Measurements from ENCODE around the gene KRT222.

KRT222 gene

DNA sequence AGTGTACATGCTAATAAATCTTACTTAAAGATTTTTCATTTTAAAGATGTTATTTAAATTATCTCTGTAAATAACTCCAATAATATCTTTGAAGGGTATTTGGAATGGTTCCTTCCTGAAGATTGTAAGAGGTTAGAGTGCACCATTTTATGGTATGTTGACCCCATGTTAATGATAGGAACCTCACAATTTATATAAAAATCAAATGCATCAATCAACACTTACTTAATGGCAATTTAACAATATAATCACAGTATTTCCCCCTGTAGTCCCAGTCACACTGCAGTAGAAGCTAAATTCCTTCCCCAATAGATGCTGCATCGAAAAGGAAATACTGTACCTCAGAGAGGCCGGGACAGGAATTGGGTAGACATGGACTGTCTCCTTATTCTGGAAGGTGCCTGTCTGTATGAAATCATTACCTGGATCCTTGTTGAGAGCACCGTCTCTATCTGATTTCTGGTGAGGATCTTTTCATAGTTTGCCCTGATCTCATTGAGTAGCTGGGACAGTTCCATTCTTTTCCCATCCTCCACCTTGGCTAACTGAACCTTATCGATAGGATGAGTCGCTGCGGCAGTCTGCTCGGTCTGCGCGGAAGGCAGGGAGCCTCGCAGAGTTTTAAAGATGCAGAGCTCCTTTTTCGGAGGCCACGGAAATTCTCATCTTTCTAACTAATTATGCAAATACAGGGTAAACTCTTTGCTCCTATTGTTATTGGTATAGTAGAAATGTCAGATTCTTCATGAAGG is at the start of gene KRT222:
Gene KRT222, minus strand, starts transcription at position 596 of the 752 bp plus-strand sequence. Its CDS starts 78 bp downstream, at position 518.
- DNase-seq (ENCODE audit: low read depth in 2 of 2): no peak

DNA sequence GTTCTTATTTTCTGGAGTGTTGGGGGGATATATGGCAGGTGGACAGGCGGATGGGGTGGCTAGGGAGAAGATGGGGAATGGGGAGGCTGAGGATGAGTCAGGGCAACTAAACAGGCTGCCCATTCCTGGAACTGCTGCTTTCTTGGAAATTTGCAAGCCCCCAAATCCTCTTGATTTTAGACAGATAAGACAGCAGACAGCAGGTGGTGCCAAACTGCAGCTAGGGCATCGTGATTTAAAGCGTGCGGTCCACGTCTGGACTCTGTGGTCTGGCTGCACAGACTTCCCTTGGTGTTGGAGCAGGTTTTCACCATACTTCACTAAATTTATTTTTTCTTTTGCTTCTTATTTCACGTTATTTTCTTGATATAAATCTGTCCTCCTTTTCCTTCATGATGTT is 49.5 kb upstream of the KRT222 start:
- no peak for DNase-seq (ENCODE audit: low read depth in 2 of 2)

DNA sequence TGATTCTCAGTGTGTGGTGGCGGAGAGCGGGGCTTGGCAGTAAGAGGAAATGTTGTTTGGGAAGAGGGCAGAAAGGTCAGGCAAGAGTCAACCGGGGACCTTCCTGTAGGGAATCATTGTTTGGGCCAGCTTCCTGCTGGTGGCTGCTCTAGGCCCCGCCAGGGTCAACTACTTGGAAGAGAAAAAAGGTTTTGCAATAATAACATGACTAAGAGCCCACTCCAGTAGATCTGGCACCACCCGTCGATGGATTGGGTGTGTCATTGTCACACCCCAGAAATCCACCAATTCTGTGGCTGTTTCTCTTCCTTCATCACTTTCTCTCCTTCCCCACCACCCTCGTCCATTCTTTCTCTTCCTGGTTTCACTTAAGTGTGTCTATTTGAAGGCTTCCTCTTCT is 42.8 kb upstream of the KRT222 start:
- DNase-seq (ENCODE audit: low read depth in 2 of 2): no peak

DNA sequence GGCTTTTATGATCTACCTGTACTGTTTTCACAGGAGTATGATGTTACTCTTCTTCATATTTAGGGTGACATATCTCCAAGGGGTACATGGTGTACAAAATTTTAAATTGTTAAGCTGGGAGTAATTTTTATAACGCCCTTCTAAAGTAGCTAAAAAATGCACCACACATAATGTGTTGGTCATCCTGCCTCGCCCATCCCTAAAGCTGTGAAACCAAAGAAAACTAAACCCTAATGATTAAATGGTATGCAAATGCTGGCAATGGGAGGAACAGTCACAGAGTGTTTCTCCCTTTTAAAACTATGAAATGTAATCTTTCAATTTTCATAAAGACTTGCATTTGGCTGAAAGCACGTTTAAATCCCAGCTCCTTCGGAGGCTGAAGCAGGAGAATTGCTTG is 40.6 kb upstream of the KRT222 start:
- no peak for DNase-seq (ENCODE audit: low read depth in 2 of 2)

DNA sequence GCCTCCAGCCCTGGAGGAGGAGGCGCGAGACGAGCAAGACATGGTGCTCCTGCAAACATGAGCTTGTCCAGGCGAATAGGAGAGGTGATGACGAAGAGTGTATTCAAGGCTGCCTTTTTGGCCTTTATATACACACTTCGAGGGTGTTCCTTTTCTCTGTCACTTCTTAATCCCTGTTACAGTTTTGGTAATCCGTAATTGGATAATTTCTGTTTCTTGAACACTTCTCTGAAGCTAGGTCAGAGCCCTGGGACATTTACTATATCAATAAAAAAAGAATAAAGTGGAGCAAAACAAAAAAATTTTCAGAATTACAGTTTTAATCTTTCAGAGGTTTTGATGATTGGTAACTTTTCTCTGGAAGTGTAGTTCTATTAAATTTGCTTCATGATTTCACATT is 38.7 kb upstream of the KRT222 start, which contains the start of gene KRT24:
Gene KRT24, minus strand, starts transcription at position 101 of the 400 bp plus-strand sequence. Its CDS starts 59 bp downstream, at position 42.
- no peak for DNase-seq (ENCODE audit: low read depth in 2 of 2)

DNA sequence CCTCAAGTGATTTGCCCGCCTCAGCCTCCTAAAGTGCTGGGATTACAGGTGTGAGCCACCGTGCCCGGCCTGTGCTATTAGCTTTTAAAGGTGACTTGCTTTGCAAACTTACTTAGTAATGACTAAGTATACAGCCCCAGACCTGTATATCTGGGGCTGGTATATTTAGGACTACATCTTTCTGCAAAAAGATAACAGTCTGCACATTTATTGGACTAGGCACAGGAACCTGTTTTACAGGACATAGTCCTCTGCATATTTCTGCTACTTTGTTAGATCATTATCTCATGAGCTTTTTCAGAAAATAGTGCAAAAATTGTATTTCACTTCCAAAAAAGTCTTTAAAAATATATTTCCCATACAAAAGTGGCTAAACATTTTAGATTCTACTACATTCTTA is 37.3 kb upstream of the KRT222 start:
- no peak for DNase-seq (ENCODE audit: low read depth in 2 of 2)

DNA sequence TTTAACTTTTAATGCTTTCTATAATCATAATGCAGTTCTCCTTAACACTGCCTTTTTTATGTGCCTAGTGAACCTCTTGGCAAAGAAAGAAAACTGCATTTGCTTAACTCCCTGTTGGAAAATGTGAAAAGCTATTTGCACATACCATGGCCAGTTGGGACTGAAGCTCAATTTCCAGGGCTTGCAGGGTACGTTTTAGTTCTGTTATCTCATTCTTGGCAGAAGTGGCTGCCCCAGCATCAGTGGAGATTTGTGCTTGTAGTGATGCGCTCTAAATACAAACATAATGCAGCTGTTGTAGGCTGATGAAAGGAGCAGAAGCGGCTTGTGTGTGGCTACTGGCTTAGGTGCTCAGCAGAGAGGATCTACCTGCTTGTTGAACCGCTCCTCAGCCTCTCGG is 34.9 kb upstream of the KRT222 start:
- no peak for DNase-seq (ENCODE audit: low read depth in 2 of 2)

DNA sequence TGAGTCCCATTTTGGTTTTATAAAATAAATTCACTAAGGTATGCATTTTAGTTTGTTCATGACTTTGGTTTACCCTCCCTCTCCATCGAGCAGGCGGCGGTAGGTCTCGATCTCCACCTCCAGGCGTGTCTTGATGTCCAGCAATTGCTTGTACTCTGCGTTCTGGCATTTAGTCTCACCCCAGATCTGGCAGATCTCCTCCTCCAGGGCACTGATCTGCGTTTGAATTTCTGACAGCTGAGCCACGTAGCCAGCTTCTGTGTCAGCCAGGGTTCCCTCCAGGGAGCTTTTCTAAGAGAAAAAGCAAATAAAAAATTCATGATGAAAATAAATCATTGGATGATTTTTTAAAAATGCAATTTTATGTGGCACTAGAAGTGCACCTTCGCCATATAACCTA is 34.4 kb upstream of the KRT222 start:
- no peak for DNase-seq (ENCODE audit: low read depth in 2 of 2)

DNA sequence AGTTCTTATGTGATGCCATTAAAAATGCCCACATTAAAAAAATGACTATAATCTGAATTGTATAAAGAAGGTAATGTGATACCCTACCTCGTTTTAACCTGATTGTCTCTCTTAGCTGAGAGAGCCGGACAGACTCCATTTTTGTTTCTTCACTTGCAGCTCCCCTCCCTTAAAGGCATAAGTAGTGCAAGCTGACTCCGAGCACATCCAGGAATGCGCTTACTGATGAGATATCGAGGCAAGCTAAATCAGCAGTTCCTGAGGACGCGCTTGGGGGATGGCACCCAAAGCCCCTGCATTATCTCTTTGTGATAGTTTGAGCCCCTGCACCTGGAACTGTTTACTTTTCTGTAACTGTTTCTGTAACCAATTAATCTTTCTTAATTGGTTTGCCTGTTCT is 32.3 kb upstream of the KRT222 start:
- no peak for DNase-seq (ENCODE audit: low read depth in 2 of 2)

DNA sequence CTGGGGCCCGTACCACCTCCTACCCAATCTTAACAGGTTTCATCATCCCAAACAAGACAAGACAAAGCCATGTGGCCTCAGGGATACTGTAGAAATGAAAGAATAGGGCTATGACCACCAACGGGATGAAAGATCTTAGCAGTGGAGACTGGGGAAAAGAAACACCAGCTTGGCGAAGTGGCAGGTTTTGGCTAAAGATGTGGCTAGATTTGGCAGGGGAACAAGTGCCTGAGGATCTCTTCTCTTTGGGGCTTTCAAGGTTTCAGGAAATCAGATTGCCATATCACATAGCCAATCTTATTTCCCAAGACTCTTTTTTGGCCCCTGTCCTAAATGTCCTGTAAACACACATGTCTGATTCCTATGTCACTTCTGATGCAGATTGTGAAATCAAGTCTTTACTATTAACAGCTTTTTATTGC is 31.7 kb upstream of the KRT222 start:
- no peak for DNase-seq (ENCODE audit: low read depth in 2 of 2)

DNA sequence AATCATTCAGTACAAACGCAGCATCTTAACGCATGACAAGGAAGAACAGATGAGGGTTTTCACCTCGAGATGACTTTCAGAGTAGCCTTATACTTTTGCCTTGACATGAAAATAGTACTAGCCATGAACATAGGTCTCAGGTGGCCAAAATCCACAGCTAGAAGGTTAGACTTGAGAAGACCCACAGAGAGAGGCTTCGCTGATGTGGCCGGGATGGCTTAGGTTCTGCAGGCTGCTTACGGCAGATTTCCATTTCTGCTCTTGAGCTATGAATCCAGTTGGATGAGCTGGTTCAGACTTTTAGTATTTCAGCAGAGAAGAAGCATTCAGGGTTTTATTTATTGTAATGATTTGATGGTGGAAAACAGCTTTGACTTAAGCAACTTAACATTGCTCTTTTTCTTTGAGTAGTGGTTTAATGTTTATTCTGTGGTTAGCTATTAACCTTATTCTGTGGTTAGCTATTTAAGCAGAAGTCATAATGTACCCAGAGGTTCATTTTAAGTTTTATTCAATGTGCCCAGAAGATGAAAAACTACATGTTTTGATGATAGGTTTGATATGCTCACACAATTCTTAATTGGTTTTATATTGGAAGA is 31.0 kb upstream of the KRT222 start:
- no peak for DNase-seq (ENCODE audit: low read depth in 2 of 2)

DNA sequence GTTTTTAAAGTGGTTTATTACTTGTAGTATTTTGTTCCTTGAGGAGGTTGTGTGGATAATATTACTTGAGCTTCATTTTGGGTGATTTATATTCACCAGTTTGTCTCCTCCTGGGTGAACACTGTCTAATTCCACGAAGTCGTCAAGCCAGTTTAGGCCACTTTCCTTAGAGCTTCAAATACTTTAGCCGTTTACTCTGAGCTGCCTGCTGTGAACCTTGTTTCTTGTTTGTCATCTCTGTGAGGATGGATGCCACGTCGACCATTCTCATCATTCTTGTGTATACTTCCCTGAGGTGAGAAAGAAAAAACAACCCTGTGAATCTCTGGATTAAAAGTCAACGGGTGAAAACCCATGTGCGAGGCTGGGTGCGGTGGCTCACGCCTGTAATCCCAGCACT is 29.6 kb upstream of the KRT222 start:
- DNase-seq (ENCODE audit: low read depth in 2 of 2): no peak

DNA sequence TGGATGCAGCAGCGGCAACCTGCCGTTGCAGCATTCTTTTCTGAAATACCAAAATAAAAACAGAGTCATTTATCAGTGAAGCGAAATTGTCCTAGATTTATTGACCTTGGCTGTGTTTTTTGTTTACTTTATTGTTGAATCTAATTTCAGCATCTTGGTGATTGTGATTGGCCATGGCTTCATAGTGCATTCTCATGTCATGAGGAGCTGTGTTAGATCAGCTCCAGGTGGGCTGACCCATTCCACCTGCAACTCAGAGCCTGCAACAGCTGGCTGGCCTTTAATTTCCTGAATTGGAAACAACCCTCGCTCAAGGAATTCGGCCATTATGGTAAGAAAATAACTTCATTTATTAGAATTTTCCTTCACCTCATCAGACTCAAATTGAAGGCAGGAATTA is 22.1 kb upstream of the KRT222 start:
- no peak for DNase-seq (ENCODE audit: low read depth in 2 of 2)

DNA sequence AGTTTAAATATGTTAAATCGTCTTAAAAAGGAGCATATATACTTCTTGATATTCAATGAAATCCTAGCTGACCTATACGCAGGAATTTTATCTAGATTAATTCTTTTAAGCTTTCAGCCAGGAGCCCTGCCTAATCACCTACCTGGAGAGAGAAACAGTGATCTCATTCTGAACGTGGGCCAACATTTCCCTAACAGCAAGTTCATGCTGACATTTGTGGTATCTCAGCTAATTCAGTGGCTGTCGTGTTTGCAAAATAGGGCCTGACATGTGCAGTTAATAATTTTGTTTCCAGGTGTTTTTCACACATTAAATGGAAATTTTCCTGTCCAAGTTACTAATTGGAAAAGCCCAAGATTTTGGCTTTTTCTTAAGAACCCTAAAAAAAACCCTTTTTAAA is 21.2 kb upstream of the KRT222 start:
- DNase-seq (ENCODE audit: low read depth in 2 of 2): no peak

DNA sequence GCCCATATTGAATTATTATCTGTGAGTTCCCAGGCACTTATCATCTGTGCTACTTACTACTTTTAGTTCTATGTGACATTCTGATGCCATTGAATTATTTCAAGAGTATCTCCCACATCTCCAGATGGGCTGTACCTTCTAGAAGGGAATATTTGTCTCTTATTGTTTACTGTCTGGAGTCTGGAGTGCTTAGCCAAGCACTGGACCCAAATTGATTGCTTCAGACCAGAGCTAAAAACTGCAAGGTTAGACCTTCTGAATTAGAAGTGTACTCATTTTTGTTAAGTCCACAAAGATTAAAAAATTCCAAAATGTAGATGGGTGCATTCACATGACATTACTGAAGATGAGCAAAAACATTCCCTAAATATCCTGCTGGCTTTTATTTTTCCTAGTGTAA is 16.0 kb upstream of the KRT222 start:
- no peak for DNase-seq (ENCODE audit: low read depth in 2 of 2)

DNA sequence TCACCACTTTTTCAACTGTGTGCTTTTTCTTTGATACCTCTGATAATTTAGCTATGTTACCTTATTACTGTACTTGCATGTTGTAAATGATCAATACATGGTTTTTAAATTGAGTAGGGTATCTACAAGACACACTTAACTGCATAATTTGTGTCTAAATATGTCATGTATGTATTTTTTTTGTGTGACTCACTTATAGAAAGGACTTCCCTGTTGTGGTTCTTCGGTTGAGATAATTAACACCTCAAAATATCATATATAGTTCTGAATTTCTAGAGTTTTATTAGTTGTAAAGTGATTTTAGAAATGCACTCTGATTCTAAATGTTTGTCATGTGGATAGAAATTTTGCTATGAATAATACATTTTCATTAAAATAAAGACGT is 14.5 kb upstream of the KRT222 start:
- DNase-seq (ENCODE audit: low read depth in 2 of 2): no peak

DNA sequence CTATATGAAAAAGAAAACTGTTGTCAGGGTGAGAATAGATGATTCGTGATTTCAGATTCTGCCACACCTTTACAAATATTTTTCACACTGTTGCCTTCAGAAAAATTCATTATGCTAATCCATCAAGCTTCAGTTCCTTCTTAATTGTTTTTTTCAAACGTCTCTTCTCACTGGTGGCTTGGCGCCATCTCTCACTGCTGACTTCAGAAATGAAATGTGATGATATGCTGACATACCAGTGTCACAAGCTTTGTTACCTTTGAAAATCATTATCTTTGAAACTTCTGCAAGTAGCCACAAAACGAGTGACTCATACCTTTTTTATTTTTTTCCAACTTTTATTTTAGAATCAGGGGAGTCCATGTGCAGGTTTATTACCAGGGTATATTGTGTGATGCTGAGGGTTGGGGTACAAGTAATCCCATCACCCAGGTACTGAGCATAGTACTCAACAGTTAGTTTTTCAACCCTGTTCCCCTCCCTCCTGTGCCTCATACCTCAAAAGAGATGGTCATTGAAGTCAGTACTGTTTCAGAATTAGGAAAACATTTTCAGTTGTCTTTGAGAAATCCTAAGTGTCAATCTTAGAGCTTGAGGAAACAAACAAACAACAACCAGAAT is 14.0 kb upstream of the KRT222 start:
- DNase-seq (ENCODE audit: low read depth in 2 of 2): no peak

DNA sequence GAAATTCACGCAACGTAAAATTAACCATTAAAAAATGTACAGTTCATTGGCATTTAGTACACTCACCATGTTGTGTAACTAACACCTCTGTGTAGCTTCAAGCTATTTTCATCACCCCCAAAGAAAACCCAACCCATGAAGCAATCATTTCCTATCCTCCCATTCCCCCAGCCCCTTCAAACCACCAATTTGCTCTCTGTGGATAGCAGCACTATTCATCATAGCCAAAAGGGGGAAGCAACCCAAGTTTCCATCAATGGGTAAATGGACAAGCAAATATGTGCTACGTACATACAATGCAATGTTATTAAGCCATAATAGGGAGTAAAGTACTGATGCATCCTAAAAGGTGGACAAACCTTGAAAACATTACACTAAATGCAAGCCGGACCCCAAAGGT is 10.9 kb upstream of the KRT222 start:
- DNase-seq (ENCODE audit: low read depth in 2 of 2): no peak

DNA sequence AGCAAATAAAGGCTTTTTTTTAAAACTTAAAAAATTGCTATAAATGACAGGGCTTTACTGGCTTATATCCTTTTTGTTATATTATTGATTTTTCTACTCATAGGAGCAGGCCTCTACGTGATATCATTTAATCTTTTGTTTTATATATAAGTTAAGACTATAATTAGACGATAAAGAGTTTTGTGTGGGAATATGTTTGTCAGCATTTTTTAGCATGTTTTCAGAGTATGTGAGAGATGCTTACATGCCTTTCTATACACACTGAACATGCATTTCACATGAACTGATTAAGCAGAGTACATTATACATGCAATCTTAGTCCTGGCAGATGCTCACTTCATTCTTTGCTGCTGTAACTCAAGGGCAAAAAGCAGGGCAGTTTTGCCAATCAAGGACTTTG is 7.7 kb upstream of the KRT222 start:
- no peak for DNase-seq (ENCODE audit: low read depth in 2 of 2)

DNA sequence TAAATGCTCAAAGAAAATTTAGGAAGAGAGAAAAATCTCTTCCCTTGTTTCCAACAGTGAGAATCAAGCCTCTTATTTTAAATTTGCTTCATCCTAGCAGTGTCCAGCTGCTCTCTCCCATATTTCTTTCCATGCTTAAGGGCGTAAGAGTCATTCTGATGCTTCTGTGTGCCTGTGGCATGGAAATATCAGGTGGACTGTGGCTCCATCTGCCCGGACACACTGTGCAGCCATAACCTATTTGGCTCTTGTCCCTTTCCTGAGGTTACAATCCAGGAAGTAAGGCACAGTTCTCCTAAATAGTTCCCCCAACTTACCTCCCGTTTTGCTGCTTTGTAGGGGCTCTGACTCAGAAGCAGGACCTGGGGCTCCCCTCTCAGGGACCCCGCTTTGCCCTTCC is 6.3 kb upstream of the KRT222 start:
- DNase-seq (ENCODE audit: low read depth in 2 of 2): no peak

DNA sequence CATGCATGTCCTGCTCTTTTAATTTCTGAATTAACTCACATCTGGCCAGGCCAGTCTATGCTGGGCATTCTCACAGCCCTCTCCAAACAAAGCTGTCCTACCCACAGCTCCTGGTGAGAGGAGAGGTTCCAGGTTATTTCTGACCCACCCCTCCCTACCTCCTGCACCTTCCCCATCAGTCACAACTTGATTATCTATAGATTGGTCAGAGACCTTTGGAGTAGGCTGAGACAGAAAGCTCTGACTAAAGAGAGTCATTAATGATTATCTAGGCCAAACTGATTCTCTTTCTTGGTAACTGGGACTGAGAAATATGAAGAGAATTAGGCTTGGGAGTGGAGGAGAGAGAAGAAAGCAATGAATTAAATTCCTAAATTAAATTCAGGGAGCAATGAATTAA is 1.4 kb upstream of the KRT222 start:
- no peak for DNase-seq (ENCODE audit: low read depth in 2 of 2)

DNA sequence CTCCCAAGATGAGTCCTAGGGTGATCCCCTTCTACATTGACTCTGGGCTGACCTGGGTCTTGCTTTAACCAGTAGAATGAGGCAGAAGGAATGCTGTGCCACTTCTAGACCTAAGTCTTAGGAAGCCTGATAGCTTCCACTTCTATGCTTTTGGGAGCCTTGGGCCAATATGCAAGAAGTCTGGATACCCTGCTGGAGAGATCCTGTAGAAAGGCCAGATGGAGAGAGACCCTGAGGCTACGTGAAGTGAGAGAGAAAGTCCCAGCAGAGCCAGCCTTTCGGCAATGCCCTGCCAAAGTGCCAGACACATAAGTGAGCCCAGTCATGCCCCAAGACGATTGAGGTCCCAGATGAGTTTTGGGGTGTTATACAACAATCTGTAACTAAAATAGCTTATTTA is 1.7 kb downstream of the KRT222 start:
- DNase-seq (ENCODE audit: low read depth in 2 of 2): no peak

DNA sequence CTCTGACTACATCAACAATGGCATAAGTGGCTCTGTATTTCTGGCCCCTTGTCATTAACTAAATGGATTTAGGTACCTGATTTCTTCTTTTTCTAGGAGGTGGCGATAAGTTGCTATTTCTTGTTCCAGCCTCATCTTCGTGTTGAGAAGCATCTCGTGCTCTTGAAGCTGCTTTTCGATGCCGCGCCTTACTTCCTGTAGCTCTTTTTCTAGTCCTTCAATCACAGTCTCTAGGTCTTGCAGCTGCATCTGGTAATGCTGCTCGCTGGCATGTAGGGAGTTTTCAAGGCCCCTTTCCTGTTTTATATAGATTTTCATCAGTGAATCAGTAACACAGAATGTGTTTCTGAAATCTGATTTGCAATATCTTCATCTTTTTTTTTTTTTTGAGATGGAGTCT is 5.1 kb downstream of the KRT222 start:
- DNase-seq (ENCODE audit: low read depth in 2 of 2): no peak
